Panc1 (cell line): ENCODE data around the gene TMEM131. TPM values are rescaled to one million over a fixed set of nuclear protein-coding genes. Genes with fewer than 3 reads are reported as not detected.

Experiments used
- ATAC-seq: fragments of 200-7000 bp; cut with Tn5 transposase; 2 replicates; pipeline ENCODE4 v1.9.1; 2020; ENCODE audit warnings: mild to moderate bottlenecking, moderate library complexity
- BruUV-seq: library from RNA; stranded (reverse); fragments of 400-500 nt; replicated peaks from 2 replicates; lab custom pipeline; 2021; lab: Mats Ljungman, UMichigan
- CTCF ChIA-PET: fragments of 300-600 bp; sonication (Branson Sonifier 250); formaldehyde crosslinking; loops from one replicate; lab custom pipeline; 2022; ENCODE audit warnings: antibody characterized with exemption; lab: Charles Lee
- POLR2A ChIA-PET: fragments of 300-600 bp; sonication (Branson Sonifier 250); formaldehyde crosslinking; loops from one replicate; lab custom pipeline; 2022; ENCODE audit warnings: antibody characterized with exemption; lab: Charles Lee
- DNase-seq: peaks from one replicate; pipeline ENCODE4 v3.0.0-alpha.2; 2010; ENCODE audit warnings: low read depth, low spot score
- H3K27ac ChIP-seq: 2 replicates; pipeline ENCODE4 v1.5.1; 2011; ENCODE audit warnings: mild to moderate bottlenecking, low read length, inconsistent platforms
- H3K27me3 ChIP-seq: fragments of 200-500 bp; sonication (Bioruptor generic); 2 replicates; pipeline ENCODE4 v1.6.0; 2014; ENCODE audit warnings: low read length, inconsistent platforms; ENCODE audit not compliant: control insufficient read depth, insufficient read depth
- H3K36me3 ChIP-seq: fragments of 200-500 bp; sonication (Bioruptor generic); 2 replicates; pipeline ENCODE4 v1.5.1; 2014; ENCODE audit warnings: inconsistent platforms, mild to moderate bottlenecking, low read length, moderate library complexity; ENCODE audit not compliant: control insufficient read depth, insufficient read depth
- H3K4me1 ChIP-seq: 2 replicates; pipeline ENCODE4 v1.5.1; 2011; ENCODE audit warnings: inconsistent platforms, mild to moderate bottlenecking, low read length, moderate library complexity; ENCODE audit not compliant: control insufficient read depth, insufficient read depth
- H3K4me3 ChIP-seq, 2 experiments: 2 replicates each; pipeline ENCODE4 v1.5.1; 2011 to 2012; ENCODE audit warnings: low read depth in 2 of 2, low read length in 2 of 2, mild to moderate bottlenecking in 2 of 2, inconsistent platforms in 1 of 2, moderate library complexity in 1 of 2
- H3K9me3 ChIP-seq: fragments of 200-500 bp; sonication (Bioruptor generic); 2 replicates; pipeline ENCODE4 v1.5.1; 2014; ENCODE audit warnings: low read depth, mild to moderate bottlenecking, inconsistent platforms, low read length, moderate library complexity; ENCODE audit not compliant: control insufficient read depth, insufficient read depth
- POLR2AphosphoS5 ChIP-seq: IDR thresholded peaks from 2 replicates; pipeline ENCODE4 v1.6.1; 2012; ENCODE audit warnings: mild to moderate bottlenecking, low read depth, low read length, moderate library complexity
- REST ChIP-seq, 2 experiments: IDR thresholded peaks; 2 replicates each; pipeline ENCODE4 v1.6.1; 2011 to 2012; ENCODE audit warnings: low read depth in 2 of 2, control low read depth in 1 of 2, low read length in 1 of 2, mild to moderate bottlenecking in 1 of 2, moderate library complexity in 1 of 2; ENCODE audit not compliant: insufficient read depth in 1 of 2
- SIN3A ChIP-seq: IDR thresholded peaks from 2 replicates; pipeline ENCODE4 v1.6.1; 2012; ENCODE audit warnings: low read depth, mild to moderate bottlenecking, low read length, moderate library complexity, borderline replicate concordance; ENCODE audit not compliant: insufficient read depth
- TCF7L2 ChIP-seq: IDR thresholded peaks from 2 replicates; pipeline ENCODE4 v1.6.1; 2011; ENCODE audit warnings: mild to moderate bottlenecking, low read depth, low read length, inconsistent platforms
- in situ Hi-C: cut with HindIII; loops from 2 replicates; pipeline ENCODE4 v1.10.0; 2016; ENCODE audit warnings: low sequenced_read_pairs, low pct_unique_long_range_greater_than_20kb
- intact Hi-C: fragments of 100-400 bp; cut with micrococcal nuclease; formaldehyde crosslinking; loops from one replicate; pipeline ENCODE4 v1.10.0; 2022; ENCODE audit not compliant: unreplicated experiment
- total RNA-seq: library from RNA; stranded (reverse); gene quantifications from one replicate; pipeline ENCODE4 v1.2.1, GENCODE V29; 2021; ENCODE audit not compliant: unreplicated experiment
- TF ChIP-seq, protein P1 (sequence below): fragments of 450-650 bp; IDR thresholded peaks from 2 replicates; pipeline ENCODE4 v1.5.1; 2017; ENCODE audit warnings: mild to moderate bottlenecking

TMEM131 gene
- total RNA-seq, 1 experiment from 2014 or later, result 43.4 TPM

DNA sequence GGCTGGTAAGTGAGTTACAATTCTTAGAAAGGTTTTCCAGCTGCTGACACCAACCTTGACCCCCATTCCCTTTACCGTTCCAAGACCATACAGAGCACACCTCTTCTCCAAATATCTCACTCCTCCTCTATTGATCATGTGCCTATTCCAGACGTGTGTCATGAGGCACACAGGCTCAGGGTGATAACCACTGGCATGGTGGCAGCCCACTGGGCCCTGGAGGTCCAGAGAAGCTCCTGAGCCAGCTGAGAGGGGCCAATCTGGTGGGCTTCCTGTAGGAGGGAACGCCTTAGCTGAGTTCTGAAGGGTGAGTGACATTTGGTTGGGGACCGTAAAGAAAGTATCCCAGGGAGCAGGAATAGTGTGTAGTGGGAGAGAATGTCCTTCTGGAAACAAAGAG lies 254.1 kb downstream of the TMEM131 start:
- intact Hi-C loops, result no loop called here
- Histone ChIP-seq H3K4me1 (no peaks in the 10 kb centered on the region), H3K4me3 (no peak overlapping the region), H3K27ac (no peak overlapping the region), H3K27me3 (no peaks in the 10 kb centered on the region), H3K9me3 (no peaks in the 10 kb centered on the region), H3K36me3 (no peaks in the 10 kb centered on the region)
- CTCF ChIA-PET, result no interaction called here
- POLR2A ChIA-PET, result no interaction called here
- DNase-seq (no peak), ATAC-seq (no peak)
- no peak for TF ChIP-seq SIN3A
- no peak for TF ChIP-seq REST (IDR thresholded peaks at IDR 0.05; ENCODE audit: insufficient read depth in 1 of 2, low read depth in 2 of 2, low read length in 1 of 2)
- TF ChIP-seq POLR2AphosphoS5, result no peak
- TF ChIP-seq, protein P1, sequence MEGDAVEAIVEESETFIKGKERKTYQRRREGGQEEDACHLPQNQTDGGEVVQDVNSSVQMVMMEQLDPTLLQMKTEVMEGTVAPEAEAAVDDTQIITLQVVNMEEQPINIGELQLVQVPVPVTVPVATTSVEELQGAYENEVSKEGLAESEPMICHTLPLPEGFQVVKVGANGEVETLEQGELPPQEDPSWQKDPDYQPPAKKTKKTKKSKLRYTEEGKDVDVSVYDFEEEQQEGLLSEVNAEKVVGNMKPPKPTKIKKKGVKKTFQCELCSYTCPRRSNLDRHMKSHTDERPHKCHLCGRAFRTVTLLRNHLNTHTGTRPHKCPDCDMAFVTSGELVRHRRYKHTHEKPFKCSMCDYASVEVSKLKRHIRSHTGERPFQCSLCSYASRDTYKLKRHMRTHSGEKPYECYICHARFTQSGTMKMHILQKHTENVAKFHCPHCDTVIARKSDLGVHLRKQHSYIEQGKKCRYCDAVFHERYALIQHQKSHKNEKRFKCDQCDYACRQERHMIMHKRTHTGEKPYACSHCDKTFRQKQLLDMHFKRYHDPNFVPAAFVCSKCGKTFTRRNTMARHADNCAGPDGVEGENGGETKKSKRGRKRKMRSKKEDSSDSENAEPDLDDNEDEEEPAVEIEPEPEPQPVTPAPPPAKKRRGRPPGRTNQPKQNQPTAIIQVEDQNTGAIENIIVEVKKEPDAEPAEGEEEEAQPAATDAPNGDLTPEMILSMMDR, result no peak
- in situ Hi-C loops, result no loop called here
- BruUV-seq, result no TSS peak

DNA sequence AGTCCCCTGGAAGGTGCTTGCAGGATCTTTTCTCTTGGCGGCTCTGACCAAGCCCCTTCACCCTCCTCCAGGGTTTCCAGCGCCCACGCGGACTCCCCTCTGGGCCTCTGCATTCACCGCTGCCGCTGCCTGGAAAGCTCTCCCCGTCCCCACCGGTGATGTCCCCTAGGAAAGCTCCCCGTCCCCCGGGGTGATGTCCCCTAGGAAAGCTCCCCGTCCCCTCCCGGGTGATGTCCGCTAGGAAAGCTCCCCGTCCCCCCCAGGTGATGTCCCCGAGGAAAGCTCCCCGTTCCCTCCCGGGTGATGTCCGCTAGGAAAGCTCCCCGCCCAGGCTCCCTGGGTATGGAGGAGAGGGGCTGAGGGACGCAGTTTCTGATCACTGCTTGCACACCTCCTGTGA lies 254.5 kb downstream of the TMEM131 start:
- in situ Hi-C loops, result no loop called here
- no peak for TF ChIP-seq SIN3A
- TF ChIP-seq, protein P1, result no peak
- no peak for TF ChIP-seq REST (IDR thresholded peaks at IDR 0.05; ENCODE audit: insufficient read depth in 1 of 2, low read depth in 2 of 2, low read length in 1 of 2)
- TF ChIP-seq POLR2AphosphoS5, result no peak
- TF ChIP-seq TCF7L2, result no peak
- DNase-seq (no peak), ATAC-seq (no peak)
- no TSS peak for BruUV-seq
- H3K9me3 ChIP-seq, result no peaks in the 10 kb centered on the region
- H3K36me3 ChIP-seq, result no peaks in the 10 kb centered on the region
- H3K27me3 ChIP-seq, result no peaks in the 10 kb centered on the region
- H3K4me3 ChIP-seq, result no peak overlapping the region
- intact Hi-C loops, result no loop called here
- no peak overlapping the region for H3K27ac ChIP-seq
- no peaks in the 10 kb centered on the region for H3K4me1 ChIP-seq
- ChIA-PET CTCF (interaction anchor here (0.6 to 1.2 kb wide), 2 partner anchors 16 to 644 kb away, joined by 3 to 9 read pairs; no protein-coding TSS in a partner anchor), POLR2A (interaction anchor here (0.6 kb wide), 1 partner anchor 473 kb away, joined by 3 read pairs; no protein-coding TSS in a partner anchor)
